SW480 (cell line): ENCODE data around the gene POSTN.

ENCODE experiments used
- DNase-seq: peaks from one replicate; pipeline ENCODE4 v3.0.0-alpha.2; 2016; ENCODE audit warnings: low spot score

Gene POSTN

DNA sequence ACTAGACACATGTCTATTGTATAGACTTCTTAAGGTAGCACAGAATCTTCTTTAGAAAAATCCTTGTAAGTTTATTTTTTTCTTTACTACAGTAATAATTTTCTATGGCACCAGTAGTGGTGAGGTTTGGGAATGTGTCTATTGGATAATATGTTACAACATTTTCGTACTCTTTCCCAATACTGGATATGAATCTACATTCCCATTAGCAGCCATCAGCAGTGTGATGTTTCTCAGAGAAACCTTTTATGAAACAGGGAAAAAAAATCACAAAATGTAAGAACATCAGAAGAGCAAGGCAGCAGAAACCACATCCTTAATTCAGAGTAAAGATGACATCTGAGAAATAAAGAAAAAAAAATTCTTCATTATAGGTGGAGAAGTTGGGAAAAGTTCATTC is 83.3 kb downstream of the POSTN start:
- no peak for DNase-seq
